Neural cell (in vitro differentiated cells): ENCODE data around the gene BAHD1. TPM values are rescaled to one million over a fixed set of nuclear protein-coding genes. Genes with fewer than 3 reads are reported as not detected.

Source experiments
- H2AFZ ChIP-seq: fragments of 200-600, 300-800 bp; sonication (generic), shearing (Covaris generic); 2 replicates; pipeline ENCODE4 v1.6.0; 2014; ENCODE audit warnings: low read depth, mild to moderate bottlenecking, antibody characterized with exemption, low read length, moderate library complexity
- H3F3A ChIP-seq: fragments of 200-600 bp; shearing (Covaris generic); 2 replicates; pipeline ENCODE4 v1.6.1; 2016; ENCODE audit warnings: mild to moderate bottlenecking, moderate library complexity, mixed read lengths, antibody characterized with exemption, low read length; ENCODE audit not compliant: insufficient read depth, poor library complexity, severe bottlenecking
- H3K27ac ChIP-seq: fragments of 200-600, 300-800 bp; sonication (generic), shearing (Covaris generic); 2 replicates; pipeline ENCODE4 v1.5.1; 2014; ENCODE audit warnings: mild to moderate bottlenecking, low read length, moderate library complexity
- H3K27me3 ChIP-seq: fragments of 300-800, 200-600 bp; sonication (generic), shearing (Covaris generic); 2 replicates; pipeline ENCODE4 v1.6.0; 2014; ENCODE audit warnings: mild to moderate bottlenecking, low read depth, low read length, moderate library complexity; ENCODE audit not compliant: insufficient read depth
- H3K36me3 ChIP-seq: fragments of 300-800, 200-600 bp; sonication (generic), shearing (Covaris generic); 2 replicates; pipeline ENCODE4 v1.5.1; 2014; ENCODE audit warnings: mild to moderate bottlenecking, antibody characterized with exemption, low read length, moderate library complexity; ENCODE audit not compliant: insufficient read depth
- H3K4me2 ChIP-seq: fragments of 300-800, 200-600 bp; sonication (generic), shearing (Covaris generic); 2 replicates; pipeline ENCODE4 v1.6.0; 2014; ENCODE audit warnings: mild to moderate bottlenecking, low read length
- H3K4me3 ChIP-seq: fragments of 300-800, 200-600 bp; sonication (generic), shearing (Covaris generic); 2 replicates; pipeline ENCODE4 v1.5.1; 2014; ENCODE audit warnings: mild to moderate bottlenecking, low read length, moderate library complexity
- H3K79me2 ChIP-seq: fragments of 200-600 bp; shearing (Covaris generic); replicated peaks from 2 replicates; pipeline ENCODE4 v1.6.0; 2014; ENCODE audit warnings: mild to moderate bottlenecking, low read length, moderate library complexity; ENCODE audit not compliant: insufficient read depth
- H3K9ac ChIP-seq: fragments of 300-800, 200-600 bp; sonication (generic), shearing (Covaris generic); 2 replicates; pipeline ENCODE4 v1.6.1; 2016; ENCODE audit warnings: mild to moderate bottlenecking, low read length, mixed read lengths
- H3K9me2 ChIP-seq: fragments of 200-600 bp; shearing (Covaris generic); 2 replicates; pipeline ENCODE4 v1.6.1; 2016; ENCODE audit warnings: mild to moderate bottlenecking, low read length, mixed read lengths; ENCODE audit not compliant: insufficient read depth
- H3K9me3 ChIP-seq: fragments of 200-600, 300-800 bp; sonication (generic), shearing (Covaris generic); 2 replicates; pipeline ENCODE4 v1.6.1; 2016; ENCODE audit warnings: mild to moderate bottlenecking, mixed run types, low read length, moderate library complexity, mixed read lengths
- H4K20me1 ChIP-seq: fragments of 200-600 bp; shearing (Covaris generic); 2 replicates; pipeline ENCODE4 v1.6.1; 2016; ENCODE audit warnings: mild to moderate bottlenecking, mixed run types; ENCODE audit not compliant: insufficient read depth
- CTCF ChIP-seq: fragments of 450-650 bp; IDR thresholded peaks from 2 replicates; pipeline ENCODE4 v1.5.1; 2014; ENCODE audit warnings: antibody characterized with exemption, mild to moderate bottlenecking, moderate library complexity; ENCODE audit not compliant: poor library complexity, severe bottlenecking
- EP300 ChIP-seq: fragments of 450-650 bp; conservative IDR thresholded peaks from 2 replicates; pipeline ENCODE4 v1.6.1; 2014; ENCODE audit warnings: antibody characterized with exemption, mild to moderate bottlenecking, moderate library complexity; ENCODE audit not compliant: poor library complexity, severe bottlenecking
- EZH2 ChIP-seq: fragments of 200-600, 300-800 bp; shearing (Covaris generic), sonication (generic); IDR thresholded peaks from 2 replicates; pipeline ENCODE4 v1.6.1; 2014; ENCODE audit warnings: antibody characterized with exemption, low read length, borderline replicate concordance, mild to moderate bottlenecking; ENCODE audit not compliant: insufficient read depth, poor library complexity, severe bottlenecking
- MXI1 ChIP-seq: fragments of 450-650 bp; conservative IDR thresholded peaks from 2 replicates; pipeline ENCODE4 v1.6.1; 2014; ENCODE audit warnings: antibody characterized with exemption, mild to moderate bottlenecking; ENCODE audit not compliant: poor library complexity, severe bottlenecking
- POLR2AphosphoS5 ChIP-seq: IDR thresholded peaks from 2 replicates; pipeline ENCODE4 v1.6.1; 2012
- RAD21 ChIP-seq: fragments of 450-650 bp; conservative IDR thresholded peaks from 2 replicates; pipeline ENCODE4 v1.6.1; 2014; ENCODE audit warnings: antibody characterized with exemption, mild to moderate bottlenecking, moderate library complexity
- REST ChIP-seq: IDR thresholded peaks from 2 replicates; pipeline ENCODE4 v1.6.1; 2012; ENCODE audit warnings: borderline replicate concordance
- SMC3 ChIP-seq: fragments of 450-650 bp; conservative IDR thresholded peaks from 2 replicates; pipeline ENCODE4 v1.6.1; 2014; ENCODE audit warnings: antibody characterized with exemption, mild to moderate bottlenecking, moderate library complexity; ENCODE audit not compliant: poor library complexity
- TAF1 ChIP-seq: IDR thresholded peaks from 2 replicates; pipeline ENCODE4 v1.6.1; 2012; ENCODE audit warnings: low read depth
- polyA plus RNA-seq: library from polyadenylated mRNA; depleted of rRNA; stranded (reverse); fragments of >200 nt; gene quantifications from 2 replicates; pipeline ENCODE4 v1.2.3, GENCODE V29; 2014

Gene BAHD1
- polyA plus RNA-seq, 1 donor from 2014 or later: 22.8 TPM

- no peaks in the 10 kb centered on the region for H3K9me2 ChIP-seq
- peaks cover 40% of the 10 kb centered on the region for H3K27me3 ChIP-seq
- no peaks in the 10 kb centered on the region for H3K9me3 ChIP-seq
- no peaks in the 10 kb centered on the region for H3K36me3 ChIP-seq
- no peaks in the 10 kb centered on the region for H3K79me2 ChIP-seq
- H3F3A ChIP-seq: no peaks in the 10 kb centered on the region
- TF ChIP-seq POLR2AphosphoS5 (no peak), CTCF (no peak), MXI1 (no peak), EZH2 (no peak), TAF1 (no peak), SMC3 (no peak), REST (no peak), EP300 (no peak), RAD21 (no peak)
- no peak overlapping the region for H2AFZ ChIP-seq
- H3K4me2 ChIP-seq: no peak overlapping the region
- no peak overlapping the region for H3K4me3 ChIP-seq
- no peak overlapping the region for H3K9ac ChIP-seq
- no peak overlapping the region for H3K27ac ChIP-seq
- no peaks in the 10 kb centered on the region for H4K20me1 ChIP-seq
Observed at GRCh38 chr15:40512440-40512839, 71.7 kb downstream of the BAHD1 start.

GRCh38 chr15:40513609-40514008, 72.9 kb downstream of the BAHD1 start:
- Histone ChIP-seq H3K9me2 (no peaks in the 10 kb centered on the region), H3K79me2 (no peaks in the 10 kb centered on the region), H3K4me2 (no peak overlapping the region), H3K9me3 (no peaks in the 10 kb centered on the region), H3K36me3 (no peaks in the 10 kb centered on the region), H3K4me3 (no peak overlapping the region), H3F3A (no peaks in the 10 kb centered on the region), H4K20me1 (no peaks in the 10 kb centered on the region), H2AFZ (no peak overlapping the region), H3K27ac (no peak overlapping the region), H3K27me3 (peaks cover 30% of the 10 kb centered on the region), H3K9ac (no peak overlapping the region)
- TF ChIP-seq REST (no peak), EP300 (no peak), CTCF (no peak), SMC3 (no peak), MXI1 (no peak), RAD21 (no peak), TAF1 (no peak), EZH2 (no peak), POLR2AphosphoS5 (no peak)
